GM19397 (cell line): ENCODE data around the gene DMD.
A peak's percentile ranks its signal among the peaks of the same experiment; 100 is the strongest.

ENCODE experiments used
- ATAC-seq: cut with Tn5 transposase; IDR thresholded peaks from one replicate; pipeline ENCODE4 v1.9.1; 2021; ENCODE audit warnings: mild to moderate bottlenecking, moderate library complexity; ENCODE audit not compliant: unreplicated experiment

Gene DMD

GRCh38 chrX:32514986-32515385 lies 696.4 kb downstream of the DMD start:
- ATAC-seq, result peak; percentile 75

- no peak for ATAC-seq
These were observed 709.7 kb downstream of the DMD start for GRCh38 chrX:32501606-32502005.

GRCh38 chrX:32496671-32497070 lies 714.7 kb downstream of the DMD start:
- no peak for ATAC-seq

GRCh38 chrX:32495855-32496254 lies 715.5 kb downstream of the DMD start:
- no peak for ATAC-seq

- no peak for ATAC-seq
These were observed 722.2 kb downstream of the DMD start for GRCh38 chrX:32489125-32489524.

GRCh38 chrX:32483534-32484136 lies 727.7 kb downstream of the DMD start:
- no peak for ATAC-seq

- ATAC-seq, result no peak
These were observed 731.3 kb downstream of the DMD start for GRCh38 chrX:32480019-32480418.

GRCh38 chrX:32472364-32472763 lies 739.0 kb downstream of the DMD start:
- no peak for ATAC-seq

- no peak for ATAC-seq
These were observed 755.6 kb downstream of the DMD start for GRCh38 chrX:32455704-32456103.

- no peak for ATAC-seq
These were observed 759.2 kb downstream of the DMD start for GRCh38 chrX:32451954-32452695.

- ATAC-seq, result peak; percentile 52
These were observed 762.4 kb downstream of the DMD start for GRCh38 chrX:32448945-32449344.

- peak; percentile 99 for ATAC-seq
These were observed 763.0 kb downstream of the DMD start for GRCh38 chrX:32448320-32448719.

- ATAC-seq, result no peak
These were observed 763.7 kb downstream of the DMD start for GRCh38 chrX:32447640-32448039.

GRCh38 chrX:32443841-32444240 lies 767.5 kb downstream of the DMD start:
- ATAC-seq, result no peak

GRCh38 chrX:32421266-32421665 lies 790.1 kb downstream of the DMD start:
- ATAC-seq, result no peak

GRCh38 chrX:32408389-32408788 lies 803.0 kb downstream of the DMD start:
- no peak for ATAC-seq

GRCh38 chrX:32397562-32398216 lies 813.7 kb downstream of the DMD start:
- no peak for ATAC-seq

- no peak for ATAC-seq
These were observed 815.5 kb downstream of the DMD start for GRCh38 chrX:32395878-32396277.

- ATAC-seq, result no peak
These were observed 818.7 kb downstream of the DMD start for GRCh38 chrX:32392655-32393054.

- ATAC-seq, result no peak
These were observed 840.7 kb downstream of the DMD start for GRCh38 chrX:32370456-32371205.

- no peak for ATAC-seq
These were observed 917.2 kb downstream of the DMD start for GRCh38 chrX:32293962-32294700.
